ENCODE measurements around the gene CHMP6. TPM values are rescaled to one million over a fixed set of nuclear protein-coding genes. Genes with fewer than 3 reads are reported as not detected.
A peak's percentile ranks its signal among the peaks of the same experiment; 100 is the strongest.

The CHMP6 gene
- total and polyA plus RNA-seq, 7 donors = 15.7 to 40.4 (median 28.2) TPM

GRCh38 chr17:81003711-81004475, 12.3 kb downstream of the CHMP6 start:
- no peaks in the 10 kb centered on the region for H3K9me3 ChIP-seq
- TF ChIP-seq POLR2AphosphoS5 (IDR thresholded peaks at IDR 0.05) (peak in 2 of 4 donors; percentile 11 to 30), CTCF (IDR thresholded peaks at IDR 0.05) (no peak)
- H3K36me3 ChIP-seq = peaks cover 0 to 16% (median 13%) of the 10 kb centered on the region in 4 donors
- peaks cover 0 to 34% (median 33%) of the 10 kb centered on the region in 4 donors for H3K4me1 ChIP-seq
- no peak overlapping the region for H3K27ac ChIP-seq
- no peak for DNase-seq
- intact Hi-C loops (cut with DNase I) = no loop called here
- 4 to 7% methylated on average over 72 of the region's 72 CpGs for WGBS, 2 donors
- H3K27me3 ChIP-seq = peaks cover 16 to 44% (median 25%) of the 10 kb centered on the region in 3 donors
- H3K4me3 ChIP-seq = peak overlapping the region in 3 of 4 donors; percentile 22 to 41 (median 40)

- peaks cover 16 to 44% (median 25%) of the 10 kb centered on the region in 3 donors for H3K27me3 ChIP-seq
- 83 to 86% methylated on average over 10 of the region's 10 CpGs for whole genome bisulfite sequencing, 2 donors
- H3K27ac ChIP-seq = no peak overlapping the region
- TF ChIP-seq POLR2A (IDR thresholded peaks at IDR 0.05) (no peak), CTCF (IDR thresholded peaks at IDR 0.05) (no peak), POLR2AphosphoS5 (IDR thresholded peaks at IDR 0.05) (no peak), EP300 (IDR thresholded peaks at IDR 0.05) (no peak)
- peaks cover 0 to 32% (median 30%) of the 10 kb centered on the region in 4 donors for H3K4me1 ChIP-seq
- H3K4me3 ChIP-seq = no peak overlapping the region
- H3K36me3 ChIP-seq = no peaks in the 10 kb centered on the region
- intact Hi-C loops (cut with DNase I) = no loop called here
- H3K9me3 ChIP-seq = peaks cover 0 to 7% (median 0%) of the 10 kb centered on the region in 4 donors
- DNase-seq = no peak
These were observed 15.2 kb downstream of the CHMP6 start for GRCh38 chr17:81006891-81007290.

GRCh38 chr17:81008140-81008539, 16.5 kb downstream of the CHMP6 start:
- H3K27me3 ChIP-seq = peaks cover 16 to 37% (median 23%) of the 10 kb centered on the region in 3 donors

GRCh38 chr17:81009136-81009535, 17.5 kb downstream of the CHMP6 start:
- WGBS, 2 donors = 81 to 90% methylated on average over 14 of the region's 14 CpGs
- Histone ChIP-seq H3K4me3 (no peak overlapping the region), H3K9me3 (peaks cover 0 to 7% (median 0%) of the 10 kb centered on the region in 4 donors), H3K27me3 (peaks cover 9 to 27% (median 13%) of the 10 kb centered on the region in 3 donors), H3K4me1 (peaks cover 0 to 20% (median 10%) of the 10 kb centered on the region in 4 donors), H3K27ac (no peak overlapping the region), H3K36me3 (no peaks in the 10 kb centered on the region)
- no peak for DNase-seq
- TF ChIP-seq EP300 (IDR thresholded peaks at IDR 0.05) (no peak), CTCF (IDR thresholded peaks at IDR 0.05) (no peak), POLR2AphosphoS5 (IDR thresholded peaks at IDR 0.05) (no peak), POLR2A (IDR thresholded peaks at IDR 0.05) (no peak)
- intact Hi-C loops (cut with DNase I) = no loop called here

More at GRCh38 chr17:81008140-81008539, 16.5 kb downstream of the CHMP6 start:
- Histone ChIP-seq H3K36me3 (no peaks in the 10 kb centered on the region), H3K27ac (no peak overlapping the region), H3K4me3 (no peak overlapping the region), H3K9me3 (peaks cover 0 to 7% (median 0%) of the 10 kb centered on the region in 4 donors), H3K4me1 (peaks cover 0 to 24% (median 19%) of the 10 kb centered on the region in 4 donors)
- no peak for DNase-seq
- intact Hi-C loops (cut with DNase I) = no loop called here
- TF ChIP-seq EP300 (IDR thresholded peaks at IDR 0.05) (no peak), CTCF (IDR thresholded peaks at IDR 0.05) (no peak), POLR2A (IDR thresholded peaks at IDR 0.05) (no peak), POLR2AphosphoS5 (IDR thresholded peaks at IDR 0.05) (no peak)
- 89% methylated on average over 11 of the region's 11 CpGs for WGBS, 2 donors
